Measurements from ENCODE around the gene DTHD1.

DTHD1 gene

GRCh38 chr4:36282503-36283030, 1.2 kb downstream of the DTHD1 start:
- TF ChIP-seq CTCF (IDR thresholded peaks at IDR 0.05; ENCODE audit: borderline replicate concordance, control extremely low read depth, extremely low read depth, insufficient read depth, missing control alignments): no peak

GRCh38 chr4:36283912-36284465, 2.6 kb downstream of the DTHD1 start:
- no peak for TF ChIP-seq CTCF (IDR thresholded peaks at IDR 0.05; ENCODE audit: borderline replicate concordance, control extremely low read depth, extremely low read depth, insufficient read depth, missing control alignments)
- DNase-seq (ENCODE audit: low spot score): no peak
- in situ Hi-C loops (cut with MboI; ENCODE audit: low sequenced_read_pairs, unreplicated experiment): no loop called here

More at GRCh38 chr4:36282503-36283030, 1.2 kb downstream of the DTHD1 start:
- in situ Hi-C loops (cut with MboI; ENCODE audit: low sequenced_read_pairs, unreplicated experiment): no loop called here
- no peak for DNase-seq (ENCODE audit: low spot score)

- peak; percentile 63 for DNase-seq (ENCODE audit: low spot score)
- in situ Hi-C loops (cut with MboI; ENCODE audit: low sequenced_read_pairs, unreplicated experiment): no loop called here
- TF ChIP-seq CTCF (IDR thresholded peaks at IDR 0.05; ENCODE audit: borderline replicate concordance, control extremely low read depth, extremely low read depth, insufficient read depth, missing control alignments): no peak
Measured at GRCh38 chr4:36285784-36286480, 4.5 kb downstream of the DTHD1 start.

GRCh38 chr4:36286481-36286871, 5.1 kb downstream of the DTHD1 start:
- TF ChIP-seq CTCF (IDR thresholded peaks at IDR 0.05; ENCODE audit: borderline replicate concordance, control extremely low read depth, extremely low read depth, insufficient read depth, missing control alignments): no peak
- DNase-seq (ENCODE audit: low spot score): no peak
- in situ Hi-C loops (cut with MboI; ENCODE audit: low sequenced_read_pairs, unreplicated experiment): no loop called here

- no peak for TF ChIP-seq CTCF (IDR thresholded peaks at IDR 0.05; ENCODE audit: borderline replicate concordance, control extremely low read depth, extremely low read depth, insufficient read depth, missing control alignments)
- in situ Hi-C loops (cut with MboI; ENCODE audit: low sequenced_read_pairs, unreplicated experiment): no loop called here
- no peak for DNase-seq (ENCODE audit: low spot score)
Measured at GRCh38 chr4:36288731-36289426, 7.5 kb downstream of the DTHD1 start.

GRCh38 chr4:36290641-36291040, 9.2 kb downstream of the DTHD1 start:
- in situ Hi-C loops (cut with MboI; ENCODE audit: low sequenced_read_pairs, unreplicated experiment): no loop called here
- no peak for TF ChIP-seq CTCF (IDR thresholded peaks at IDR 0.05; ENCODE audit: borderline replicate concordance, control extremely low read depth, extremely low read depth, insufficient read depth, missing control alignments)
- no peak for DNase-seq (ENCODE audit: low spot score)

Measured in GM13976 (cell line).